Measurements from ENCODE around the gene LURAP1L.

Gene LURAP1L

GRCh38 chr9:12813960-12814876, 39.4 kb downstream of the LURAP1L start:
- DNase-seq = no peak

- DNase-seq = no peak
Observed at GRCh38 chr9:12814877-12815237, 40.0 kb downstream of the LURAP1L start.

- DNase-seq = no peak
Observed at GRCh38 chr9:12815888-12816287, 41.1 kb downstream of the LURAP1L start.

- DNase-seq = no peak
Observed at GRCh38 chr9:12816656-12817101, 41.9 kb downstream of the LURAP1L start.

- DNase-seq = no peak
Observed at GRCh38 chr9:12817702-12818101, 42.9 kb downstream of the LURAP1L start.

- no peak for DNase-seq
Observed at GRCh38 chr9:12818431-12819000, 43.7 kb downstream of the LURAP1L start.

- DNase-seq = no peak
Observed at GRCh38 chr9:12819436-12820185, 44.8 kb downstream of the LURAP1L start.

GRCh38 chr9:12822111-12822510, 47.3 kb downstream of the LURAP1L start:
- DNase-seq = no peak

- no peak for DNase-seq
Observed at GRCh38 chr9:12826924-12827565, 52.2 kb downstream of the LURAP1L start.

GRCh38 chr9:12833701-12834100, 58.9 kb downstream of the LURAP1L start:
- DNase-seq = no peak

GRCh38 chr9:12838546-12838945, 63.7 kb downstream of the LURAP1L start:
- no peak for DNase-seq

GRCh38 chr9:12843735-12844134, 68.9 kb downstream of the LURAP1L start:
- no peak for DNase-seq

- DNase-seq = no peak
Observed at GRCh38 chr9:12846035-12846434, 71.2 kb downstream of the LURAP1L start.

- no peak for DNase-seq
Observed at GRCh38 chr9:12847561-12847960, 72.7 kb downstream of the LURAP1L start.

- no peak for DNase-seq
Observed at GRCh38 chr9:12849486-12850003, 74.7 kb downstream of the LURAP1L start.

GRCh38 chr9:12851341-12852090, 76.7 kb downstream of the LURAP1L start:
- DNase-seq = no peak

- DNase-seq = no peak
Observed at GRCh38 chr9:12853051-12853450, 78.2 kb downstream of the LURAP1L start.

GRCh38 chr9:12854221-12854620, 79.4 kb downstream of the LURAP1L start:
- no peak for DNase-seq

- no peak for DNase-seq
Observed at GRCh38 chr9:12855066-12855465, 80.2 kb downstream of the LURAP1L start.

- no peak for DNase-seq
Observed at GRCh38 chr9:12856603-12857002, 81.8 kb downstream of the LURAP1L start.

- DNase-seq = no peak
Observed at GRCh38 chr9:12859704-12860251, 85.0 kb downstream of the LURAP1L start.

- DNase-seq = no peak
Observed at GRCh38 chr9:12860998-12861397, 86.2 kb downstream of the LURAP1L start.

Measured in stimulated activated CD4-positive, alpha-beta T cell treated with anti-CD3 and anti-CD28 coated beads, Interleukin-2, amount 100 ng/mL, for 24 hours (primary cell).